CD4-positive, alpha-beta T cell (primary cell): ENCODE data around the gene MYOG. TPM values are rescaled to one million over a fixed set of nuclear protein-coding genes. Genes with fewer than 3 reads are reported as not detected.

Experiments
- ATAC-seq: fragments of 200-7000 bp; cut with Tn5 transposase; one replicate; pipeline ENCODE4 v1.10.0; 2022; ENCODE audit warnings: mild to moderate bottlenecking; ENCODE audit not compliant: poor library complexity
- CTCF ChIA-PET: fragments of 350-600 bp; sonication (Branson Sonifier 250); formaldehyde crosslinking; loops from one replicate; lab custom pipeline; 2021; ENCODE audit warnings: antibody characterized with exemption, inconsistent platforms; lab: Charles Lee
- POLR2A ChIA-PET: fragments of 350-600 bp; sonication (Branson Sonifier 250); formaldehyde crosslinking; loops from one replicate; lab custom pipeline; 2021; ENCODE audit warnings: antibody characterized with exemption, inconsistent platforms; lab: Charles Lee
- DNase-seq, 14 experiments: peaks; one replicate each; pipeline ENCODE4 v3.0.0-alpha.2; 2013 to 2020; ENCODE audit warnings: mixed read lengths in 2 of 14
- H3K27ac ChIP-seq, 2 donors: one replicate each; pipeline versions ENCODE4 v1.5.1 to v1.7.0; 2013; ENCODE audit warnings: low read length in 2 of 2, low read depth in 1 of 2, mild to moderate bottlenecking in 1 of 2
- H3K27me3 ChIP-seq, 2 experiments: 1 replicate in 1 of 2; 2 replicates in 1 of 2; pipeline versions ENCODE4 v1.6.1 to v1.7.0; 2013; ENCODE audit warnings: low read length in 2 of 2, control low read depth in 1 of 2, mild to moderate bottlenecking in 1 of 2, moderate library complexity in 1 of 2; ENCODE audit not compliant: insufficient read depth in 2 of 2, control insufficient read depth in 1 of 2
- H3K36me3 ChIP-seq: one replicate; pipeline ENCODE4 v1.6.1; 2013; ENCODE audit warnings: low read length, control low read depth; ENCODE audit not compliant: insufficient read depth
- H3K4me1 ChIP-seq: one replicate; pipeline ENCODE4 v1.6.1; 2013; ENCODE audit warnings: low read length, control low read depth; ENCODE audit not compliant: insufficient read depth
- H3K4me3 ChIP-seq: one replicate; pipeline ENCODE4 v1.5.1; 2013; ENCODE audit warnings: mild to moderate bottlenecking, low read length, moderate library complexity
- H3K9me3 ChIP-seq, 2 experiments: 1 replicate in 1 of 2; 2 replicates in 1 of 2; pipeline versions ENCODE4 v1.6.1 to v1.7.0; 2013; ENCODE audit warnings: low read length in 2 of 2, mild to moderate bottlenecking in 2 of 2, control low read depth in 1 of 2, moderate library complexity in 1 of 2; ENCODE audit not compliant: control insufficient read depth in 1 of 2, insufficient read depth in 1 of 2
- H3K27ac Mint-ChIP-seq: one replicate; pipeline ENCODE4 v1.8.0; 2020; ENCODE audit warnings: mixed read lengths
- H3K27me3 Mint-ChIP-seq: one replicate; pipeline ENCODE4 v1.8.0; 2021; ENCODE audit warnings: mixed read lengths
- H3K36me3 Mint-ChIP-seq: one replicate; pipeline ENCODE4 v1.8.0; 2021; ENCODE audit warnings: low read depth, mixed read lengths
- H3K4me1 Mint-ChIP-seq: one replicate; pipeline ENCODE4 v1.8.0; 2021; ENCODE audit warnings: low read depth, mixed read lengths
- H3K4me3 Mint-ChIP-seq: one replicate; pipeline ENCODE4 v1.8.0; 2020; ENCODE audit warnings: mild to moderate bottlenecking, mixed read lengths
- H3K9me3 Mint-ChIP-seq: one replicate; pipeline ENCODE4 v1.8.0; 2020; ENCODE audit warnings: mixed read lengths
- intact Hi-C, 2 experiments: fragments of 100-400 bp; cut with DNase I in 1 of 2; cut with micrococcal nuclease in 1 of 2; formaldehyde crosslinking; loops; one replicate each; pipeline versions ENCODE4 v1.15.1 to v1.9.0; 2023 to 2025; cut with DNase I, micrococcal nuclease
- total RNA-seq, 174 experiments: library from RNA in 2 of 174; stranded (reverse) in 2 of 174; gene quantifications; one replicate each; pipeline ENCODE4 v1.2.3 and lab custom pipeline; 2021 to 2026
- TF ChIP-seq, protein P1 (sequence below): fragments of 200-600 bp; IDR thresholded peaks from one replicate; pipeline ENCODE4 v1.8.0; 2022; ENCODE audit warnings: antibody characterized with exemption, mild to moderate bottlenecking

Gene MYOG
- total RNA-seq, 2 experiments from 2014 or later, result not detected

DNA sequence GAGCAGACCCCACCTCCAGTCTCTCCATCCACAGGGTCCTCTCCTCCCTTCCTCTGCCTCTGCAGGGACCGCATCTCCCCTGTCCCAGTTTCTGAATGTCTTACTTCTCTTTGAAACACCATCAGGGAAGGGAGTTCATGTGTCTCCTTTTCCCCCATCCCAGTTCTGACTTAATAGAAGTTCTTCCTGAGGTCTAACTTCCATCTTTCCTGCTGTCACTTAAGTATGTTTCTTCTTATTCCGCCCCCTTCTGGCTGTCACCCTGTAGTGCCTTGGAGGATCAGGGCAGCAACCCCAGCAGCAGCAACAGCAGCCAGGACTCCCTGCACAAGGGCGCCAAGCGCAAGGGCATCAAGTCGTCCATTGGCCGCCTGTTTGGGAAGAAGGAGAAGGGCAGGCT is 29.3 kb downstream of the MYOG start:
- no peaks in the 10 kb centered on the region for H3K4me1 Mint-ChIP-seq
- no peaks in the 10 kb centered on the region for H3K9me3 Mint-ChIP-seq
- no peaks in the 10 kb centered on the region for H3K27me3 Mint-ChIP-seq
- H3K9me3 ChIP-seq, result no peaks in the 10 kb centered on the region
- no peak overlapping the region for H3K4me3 ChIP-seq
- no peaks in the 10 kb centered on the region for H3K36me3 ChIP-seq
- H3K27me3 ChIP-seq, result peaks cover 0 to 2% of the 10 kb centered on the region in 2 experiments
- DNase-seq, result no peak
- TF ChIP-seq, protein P1, sequence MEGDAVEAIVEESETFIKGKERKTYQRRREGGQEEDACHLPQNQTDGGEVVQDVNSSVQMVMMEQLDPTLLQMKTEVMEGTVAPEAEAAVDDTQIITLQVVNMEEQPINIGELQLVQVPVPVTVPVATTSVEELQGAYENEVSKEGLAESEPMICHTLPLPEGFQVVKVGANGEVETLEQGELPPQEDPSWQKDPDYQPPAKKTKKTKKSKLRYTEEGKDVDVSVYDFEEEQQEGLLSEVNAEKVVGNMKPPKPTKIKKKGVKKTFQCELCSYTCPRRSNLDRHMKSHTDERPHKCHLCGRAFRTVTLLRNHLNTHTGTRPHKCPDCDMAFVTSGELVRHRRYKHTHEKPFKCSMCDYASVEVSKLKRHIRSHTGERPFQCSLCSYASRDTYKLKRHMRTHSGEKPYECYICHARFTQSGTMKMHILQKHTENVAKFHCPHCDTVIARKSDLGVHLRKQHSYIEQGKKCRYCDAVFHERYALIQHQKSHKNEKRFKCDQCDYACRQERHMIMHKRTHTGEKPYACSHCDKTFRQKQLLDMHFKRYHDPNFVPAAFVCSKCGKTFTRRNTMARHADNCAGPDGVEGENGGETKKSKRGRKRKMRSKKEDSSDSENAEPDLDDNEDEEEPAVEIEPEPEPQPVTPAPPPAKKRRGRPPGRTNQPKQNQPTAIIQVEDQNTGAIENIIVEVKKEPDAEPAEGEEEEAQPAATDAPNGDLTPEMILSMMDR, result no peak
- H3K27ac ChIP-seq, result no peak overlapping the region
- ATAC-seq, result no peak
- H3K4me3 Mint-ChIP-seq, result no peak overlapping the region
- intact Hi-C loops, result no loop called here
- H3K4me1 ChIP-seq, result peaks cover 2% of the 10 kb centered on the region
- H3K36me3 Mint-ChIP-seq, result no peaks in the 10 kb centered on the region
- ChIA-PET CTCF (no interaction called here), POLR2A (no interaction called here)
- no peak overlapping the region for H3K27ac Mint-ChIP-seq

DNA sequence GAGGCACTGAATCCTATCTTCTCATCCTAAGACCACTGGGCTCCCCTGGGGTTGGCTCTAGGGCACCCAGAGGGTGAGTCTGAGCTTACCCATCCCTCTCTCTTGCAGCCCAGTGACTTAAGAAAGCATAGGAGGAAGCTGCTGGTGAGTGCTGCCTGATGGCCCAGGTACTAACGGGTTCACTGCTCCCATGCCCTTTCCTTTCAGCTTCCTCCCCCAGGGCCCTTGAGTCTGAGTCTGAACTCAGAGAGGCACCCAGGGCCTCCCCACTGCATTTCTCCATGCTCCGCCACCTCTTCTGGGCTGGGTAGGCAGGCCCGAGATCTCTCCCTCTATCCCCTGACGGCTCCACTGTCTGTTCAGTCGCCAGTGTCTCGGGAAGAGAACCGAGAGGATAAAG is 29.8 kb downstream of the MYOG start:
- TF ChIP-seq, protein P1, result no peak
- no peaks in the 10 kb centered on the region for H3K36me3 Mint-ChIP-seq
- intact Hi-C loops, result no loop called here
- H3K4me3 ChIP-seq, result no peak overlapping the region
- no peaks in the 10 kb centered on the region for H3K9me3 ChIP-seq
- ATAC-seq, result no peak
- no peaks in the 10 kb centered on the region for H3K4me1 Mint-ChIP-seq
- H3K27me3 ChIP-seq, result peaks cover 0 to 4% of the 10 kb centered on the region in 2 experiments
- no peaks in the 10 kb centered on the region for H3K36me3 ChIP-seq
- POLR2A ChIA-PET, result no interaction called here
- CTCF ChIA-PET, result interaction anchor here (1.8 kb wide), 1 partner anchor 17 kb away, joined by 3 read pairs; no protein-coding TSS in a partner anchor
- peaks cover 2% of the 10 kb centered on the region for H3K4me1 ChIP-seq
- no peak overlapping the region for H3K4me3 Mint-ChIP-seq
- H3K27ac Mint-ChIP-seq, result no peak overlapping the region
- H3K27me3 Mint-ChIP-seq, result no peaks in the 10 kb centered on the region
- no peak for DNase-seq
- no peaks in the 10 kb centered on the region for H3K9me3 Mint-ChIP-seq
- H3K27ac ChIP-seq, result no peak overlapping the region

DNA sequence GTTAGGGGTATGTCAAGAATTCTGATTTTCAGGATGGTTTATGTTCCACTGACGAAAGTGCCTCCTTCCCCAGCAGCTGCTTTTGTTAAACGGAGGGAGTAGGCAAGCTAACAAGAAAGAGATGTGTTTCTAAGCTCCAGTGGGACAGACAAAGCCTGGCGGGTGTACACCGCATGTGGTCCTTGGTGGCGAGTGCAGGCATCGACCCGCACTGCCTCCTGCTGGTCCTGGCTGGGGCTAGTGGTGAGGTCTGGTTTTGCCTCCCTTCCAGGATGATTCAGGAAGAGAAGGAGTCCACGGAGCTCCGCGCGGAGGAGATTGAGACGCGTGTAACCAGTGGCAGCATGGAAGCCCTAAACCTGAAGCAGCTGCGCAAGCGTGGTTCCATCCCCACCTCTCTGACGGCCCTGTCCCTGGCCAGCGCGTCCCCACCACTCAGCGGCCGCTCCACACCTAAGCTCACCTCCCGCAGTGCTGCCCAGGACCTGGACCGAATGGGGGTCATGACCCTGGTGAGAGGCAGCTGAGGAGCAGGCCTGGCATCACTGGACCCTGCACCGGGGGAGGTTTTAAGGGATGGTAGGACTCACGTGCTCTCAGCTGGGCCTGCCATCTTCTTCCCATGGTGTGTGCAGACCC is 30.5 kb downstream of the MYOG start:
- Mint-ChIP-seq H3K4me3 (no peak overlapping the region), H3K27ac (no peak overlapping the region), H3K27me3 (no peaks in the 10 kb centered on the region), H3K36me3 (no peaks in the 10 kb centered on the region), H3K9me3 (no peaks in the 10 kb centered on the region), H3K4me1 (no peaks in the 10 kb centered on the region)
- Histone ChIP-seq H3K4me3 (no peak overlapping the region), H3K36me3 (no peaks in the 10 kb centered on the region), H3K4me1 (peaks cover 2% of the 10 kb centered on the region), H3K27ac (no peak overlapping the region), H3K9me3 (no peaks in the 10 kb centered on the region), H3K27me3 (peaks cover 0 to 4% of the 10 kb centered on the region in 2 experiments)
- TF ChIP-seq, protein P1, result no peak
- ChIA-PET POLR2A (no interaction called here), CTCF (interaction anchor here (1.8 kb wide), 1 partner anchor 16 kb away, joined by 3 read pairs; no protein-coding TSS in a partner anchor)
- ATAC-seq, result no peak
- intact Hi-C loops, result no loop called here
- DNase-seq, result no peak
